Ishikawa (cell line): Measurements from ENCODE around the gene PPP2R5E.

ENCODE experiments used
- CEBPB ChIP-seq: IDR thresholded peaks from 2 replicates; pipeline ENCODE4 v1.6.1; 2012
- CREB1 ChIP-seq: IDR thresholded peaks from 2 replicates; pipeline ENCODE4 v1.6.1; 2012; ENCODE audit warnings: low read depth
- EGR1 ChIP-seq: IDR thresholded peaks from 2 replicates; pipeline ENCODE4 v1.6.1; 2012
- EP300 ChIP-seq: IDR thresholded peaks from 2 replicates; pipeline ENCODE4 v1.6.1; 2012; ENCODE audit warnings: borderline replicate concordance
- FOXM1 ChIP-seq: IDR thresholded peaks from 2 replicates; pipeline ENCODE4 v1.6.1; 2012; ENCODE audit warnings: low read depth, borderline replicate concordance
- MAX ChIP-seq: IDR thresholded peaks from 2 replicates; pipeline ENCODE4 v1.6.1; 2012
- NFIC ChIP-seq: IDR thresholded peaks from 2 replicates; pipeline ENCODE4 v1.6.1; 2012
- RAD21 ChIP-seq: IDR thresholded peaks from 2 replicates; pipeline ENCODE4 v1.6.1; 2012; ENCODE audit warnings: low read depth
- REST ChIP-seq: IDR thresholded peaks from 2 replicates; pipeline ENCODE4 v1.6.1; 2012; ENCODE audit warnings: low read depth, mild to moderate bottlenecking
- TAF1 ChIP-seq: IDR thresholded peaks from 2 replicates; pipeline ENCODE4 v1.6.1; 2012; ENCODE audit warnings: low read depth, mild to moderate bottlenecking
- TCF12 ChIP-seq: IDR thresholded peaks from 2 replicates; pipeline ENCODE4 v1.6.1; 2012; ENCODE audit warnings: low read depth
- TEAD4 ChIP-seq: IDR thresholded peaks from 2 replicates; pipeline ENCODE4 v1.6.1; 2012
- USF1 ChIP-seq: IDR thresholded peaks from 2 replicates; pipeline ENCODE4 v1.6.1; 2012
- YY1 ChIP-seq: IDR thresholded peaks from 2 replicates; pipeline ENCODE4 v1.6.1; 2012; ENCODE audit warnings: low read depth
- ZBTB7A ChIP-seq: IDR thresholded peaks from 2 replicates; pipeline ENCODE4 v1.6.1; 2012; ENCODE audit warnings: low read depth

Gene PPP2R5E

GRCh38 chr14:63452796-63453195, 90.4 kb downstream of the PPP2R5E start:
- TF ChIP-seq ZBTB7A (no peak), CEBPB (no peak), RAD21 (no peak), REST (no peak), TCF12 (no peak), CREB1 (no peak), EGR1 (no peak), USF1 (no peak), EP300 (no peak), TAF1 (no peak), NFIC (no peak), YY1 (no peak), MAX (no peak), TEAD4 (no peak)

GRCh38 chr14:63448841-63449240, 94.3 kb downstream of the PPP2R5E start:
- TF ChIP-seq TEAD4 (no peak), YY1 (no peak)

- no peak for TF ChIP-seq CEBPB
- TF ChIP-seq EP300 = no peak
- TF ChIP-seq EGR1 = no peak
- TF ChIP-seq MAX = no peak
- TF ChIP-seq TEAD4 = no peak
- no peak for TF ChIP-seq ZBTB7A
- TF ChIP-seq REST = no peak
Observed at GRCh38 chr14:63444588-63444987, 98.6 kb downstream of the PPP2R5E start.

GRCh38 chr14:63443988-63444387, 99.2 kb downstream of the PPP2R5E start:
- TF ChIP-seq RAD21 = no peak

GRCh38 chr14:63443361-63443760, 99.8 kb downstream of the PPP2R5E start:
- TF ChIP-seq CEBPB (no peak), FOXM1 (no peak), EP300 (no peak), TEAD4 (no peak), USF1 (no peak), MAX (no peak), REST (no peak), EGR1 (no peak), NFIC (no peak), TAF1 (no peak), ZBTB7A (no peak), YY1 (no peak), CREB1 (no peak), TCF12 (no peak), RAD21 (no peak)
